HG02610 (cell line): ENCODE data around the gene ZNF618.
"Not testable (repeated sequence)": the region's sequence is repeated elsewhere in the genome, so short reads cannot be mapped to it uniquely, and the experiment has no call there.

Source experiments
- ATAC-seq: cut with Tn5 transposase; IDR thresholded peaks from one replicate; pipeline ENCODE4 v1.9.1; 2021; ENCODE audit warnings: mild to moderate bottlenecking, moderate library complexity; ENCODE audit not compliant: unreplicated experiment

Gene ZNF618

GRCh38 chr9:113984639-113985380 lies 108.7 kb downstream of the ZNF618 start:
- ATAC-seq = no peak

GRCh38 chr9:113985968-113986585 lies 110.0 kb downstream of the ZNF618 start:
- no peak for ATAC-seq

GRCh38 chr9:113986931-113987330 lies 110.8 kb downstream of the ZNF618 start:
- no peak for ATAC-seq

GRCh38 chr9:113987526-113987925 lies 111.4 kb downstream of the ZNF618 start:
- no peak for ATAC-seq

GRCh38 chr9:113988385-113989016 lies 112.4 kb downstream of the ZNF618 start:
- ATAC-seq = no peak

GRCh38 chr9:113989017-113989713 lies 113.1 kb downstream of the ZNF618 start:
- ATAC-seq = no peak

- no peak for ATAC-seq
Measured at GRCh38 chr9:113989714-113990569, 113.8 kb downstream of the ZNF618 start.

- no peak for ATAC-seq
Measured at GRCh38 chr9:113990570-113990907, 114.4 kb downstream of the ZNF618 start.

- ATAC-seq = no peak
Measured at GRCh38 chr9:113990975-113991471, 114.9 kb downstream of the ZNF618 start.

GRCh38 chr9:113991714-113992113 lies 115.6 kb downstream of the ZNF618 start:
- no peak for ATAC-seq

GRCh38 chr9:113992276-113992951 lies 116.3 kb downstream of the ZNF618 start:
- no peak for ATAC-seq

GRCh38 chr9:113992994-113993393 lies 116.9 kb downstream of the ZNF618 start:
- no peak for ATAC-seq

DNA sequence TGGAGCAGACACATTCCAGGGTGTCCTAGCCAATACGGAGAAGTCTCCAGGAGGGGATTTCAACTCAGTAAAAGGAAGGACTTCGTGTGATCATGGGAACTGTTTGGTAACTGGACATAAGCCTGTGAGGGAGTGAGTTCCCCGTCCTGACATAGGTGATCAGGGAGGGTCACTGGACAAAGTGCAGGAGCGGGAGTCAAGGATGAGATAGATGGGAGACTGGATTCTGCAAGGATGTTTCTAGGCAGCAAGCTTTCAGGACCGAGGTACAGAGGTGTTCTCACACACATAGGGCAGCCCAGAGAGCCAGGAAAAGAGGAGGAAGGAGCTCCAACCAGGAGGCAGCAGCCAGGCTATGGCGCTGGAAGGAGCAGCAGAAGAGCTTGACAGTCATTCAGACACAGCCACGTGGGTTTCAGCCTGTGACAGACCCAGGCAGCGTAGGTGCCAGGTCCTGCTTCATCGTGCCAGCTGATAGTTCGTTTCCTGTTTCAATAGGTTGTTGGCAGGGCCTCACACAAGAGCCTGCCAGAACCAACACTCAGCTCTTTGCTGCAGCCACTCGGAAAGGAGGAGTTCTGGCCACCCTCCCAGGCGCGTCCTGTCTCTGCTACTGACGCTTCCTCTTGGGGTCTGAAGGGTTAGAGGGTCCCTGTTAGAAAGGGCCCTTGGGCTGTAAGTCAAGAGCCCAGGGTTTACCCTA lies 117.9 kb downstream of the ZNF618 start:
- ATAC-seq = no peak

GRCh38 chr9:113995401-113995800 lies 119.3 kb downstream of the ZNF618 start:
- ATAC-seq = no peak

GRCh38 chr9:113995963-113996362 lies 119.9 kb downstream of the ZNF618 start:
- ATAC-seq = no peak

DNA sequence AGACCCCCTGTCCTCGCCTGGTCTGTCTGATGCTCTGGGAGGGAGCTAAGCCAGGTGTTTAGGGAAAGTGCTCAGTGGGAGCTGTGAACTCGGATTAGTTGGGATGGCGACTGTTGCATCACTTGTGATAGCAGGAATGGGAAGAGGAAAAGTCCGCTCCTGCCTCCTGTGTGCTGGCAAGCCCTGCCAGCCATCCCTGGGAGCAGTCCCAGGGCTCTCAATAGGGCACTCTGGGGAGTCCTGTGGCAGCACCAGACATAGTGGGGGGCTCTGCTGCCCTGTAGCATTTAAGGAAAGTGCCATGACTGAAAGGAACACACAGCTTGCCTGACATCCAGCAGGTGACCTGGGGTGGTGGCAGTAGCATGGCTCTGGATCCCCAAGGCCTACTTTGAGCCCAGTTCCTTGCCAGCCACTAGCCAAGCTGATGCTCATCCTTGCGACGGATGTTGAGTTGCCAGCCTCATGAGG lies 120.5 kb downstream of the ZNF618 start:
- no peak for ATAC-seq

DNA sequence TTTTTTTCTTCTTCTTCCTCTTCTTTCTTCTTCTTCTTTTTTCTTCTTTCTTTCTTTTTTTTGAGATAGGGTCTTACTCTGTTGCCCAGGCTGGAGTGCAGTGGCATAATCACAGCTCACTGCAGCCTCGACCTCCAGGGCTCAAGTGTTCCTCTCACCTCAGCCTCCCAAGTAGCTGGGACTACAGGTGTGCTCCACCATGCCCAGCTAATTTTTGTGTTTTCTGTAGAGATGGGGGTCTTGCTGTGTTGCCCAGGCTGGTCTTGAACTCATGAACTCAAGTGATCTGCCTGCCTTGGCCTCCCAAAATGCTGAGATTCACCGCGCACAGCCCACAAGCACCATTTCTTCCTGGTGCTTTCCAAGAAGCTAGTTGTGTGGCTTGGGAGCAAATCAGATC lies 121.0 kb downstream of the ZNF618 start:
- ATAC-seq = not testable (repeated sequence)

GRCh38 chr9:113997610-113998009 lies 121.5 kb downstream of the ZNF618 start:
- no peak for ATAC-seq

DNA sequence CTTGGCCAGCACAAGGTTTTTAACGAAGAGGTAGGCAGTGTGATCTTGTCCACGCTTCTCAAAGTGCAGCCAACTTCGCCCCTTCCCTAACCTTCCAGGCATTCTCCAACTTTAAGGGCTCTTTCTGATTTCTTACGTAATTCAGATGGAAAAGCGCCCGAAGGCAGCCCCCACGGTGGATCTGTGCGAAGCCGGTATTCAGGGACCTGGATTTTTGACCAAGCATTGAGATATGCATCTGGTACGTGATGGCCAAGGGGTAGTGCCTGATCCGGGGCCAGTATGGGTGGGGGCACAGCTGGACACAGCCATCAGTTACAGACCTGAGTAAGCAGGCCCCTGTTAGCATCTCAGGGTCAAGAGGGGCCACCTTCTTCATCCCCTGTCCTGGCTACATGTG lies 122.0 kb downstream of the ZNF618 start:
- no peak for ATAC-seq
